NB4 (cell line): ENCODE results near the gene GTPBP8.

Source experiments
- DNase-seq: peaks from one replicate; pipeline ENCODE4 v3.0.0; 2010; ENCODE audit warnings: low read depth
- H3K4me3 ChIP-seq: one replicate; pipeline ENCODE4 v1.5.1; 2011; ENCODE audit warnings: mild to moderate bottlenecking, low read depth, low read length, moderate library complexity
- MAX ChIP-seq: IDR thresholded peaks from 2 replicates; pipeline ENCODE4 v1.6.1; 2011; ENCODE audit warnings: low read depth, low read length
- MYC ChIP-seq: IDR thresholded peaks from 2 replicates; pipeline ENCODE4 v1.6.1; 2011; ENCODE audit warnings: low read depth, low read length
- POLR2A ChIP-seq: IDR thresholded peaks from 2 replicates; pipeline ENCODE4 v1.6.1; 2011; ENCODE audit warnings: mild to moderate bottlenecking; ENCODE audit not compliant: insufficient read length; ENCODE audit errors: extremely low read depth
- TF ChIP-seq, protein P1 (sequence below): IDR thresholded peaks from one replicate; pipeline ENCODE4 v1.5.1; 2012; ENCODE audit warnings: low read depth, low read length

GTPBP8 gene

GRCh38 chr3:113051302-113051711 lies 60.5 kb downstream of the GTPBP8 start:
- no peak overlapping the region for H3K4me3 ChIP-seq
- peak; percentile 84 for DNase-seq
- TF ChIP-seq MYC (peak; percentile 93), MAX (peak; percentile 96), POLR2A (no peak)
- TF ChIP-seq, protein P1, sequence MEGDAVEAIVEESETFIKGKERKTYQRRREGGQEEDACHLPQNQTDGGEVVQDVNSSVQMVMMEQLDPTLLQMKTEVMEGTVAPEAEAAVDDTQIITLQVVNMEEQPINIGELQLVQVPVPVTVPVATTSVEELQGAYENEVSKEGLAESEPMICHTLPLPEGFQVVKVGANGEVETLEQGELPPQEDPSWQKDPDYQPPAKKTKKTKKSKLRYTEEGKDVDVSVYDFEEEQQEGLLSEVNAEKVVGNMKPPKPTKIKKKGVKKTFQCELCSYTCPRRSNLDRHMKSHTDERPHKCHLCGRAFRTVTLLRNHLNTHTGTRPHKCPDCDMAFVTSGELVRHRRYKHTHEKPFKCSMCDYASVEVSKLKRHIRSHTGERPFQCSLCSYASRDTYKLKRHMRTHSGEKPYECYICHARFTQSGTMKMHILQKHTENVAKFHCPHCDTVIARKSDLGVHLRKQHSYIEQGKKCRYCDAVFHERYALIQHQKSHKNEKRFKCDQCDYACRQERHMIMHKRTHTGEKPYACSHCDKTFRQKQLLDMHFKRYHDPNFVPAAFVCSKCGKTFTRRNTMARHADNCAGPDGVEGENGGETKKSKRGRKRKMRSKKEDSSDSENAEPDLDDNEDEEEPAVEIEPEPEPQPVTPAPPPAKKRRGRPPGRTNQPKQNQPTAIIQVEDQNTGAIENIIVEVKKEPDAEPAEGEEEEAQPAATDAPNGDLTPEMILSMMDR = peak; percentile 80
